ENCODE data around the gene EVI2B.
"Not testable (repeated sequence)": the region's sequence is repeated elsewhere in the genome, so short reads cannot be mapped to it uniquely, and the experiment has no call there.

DNA sequence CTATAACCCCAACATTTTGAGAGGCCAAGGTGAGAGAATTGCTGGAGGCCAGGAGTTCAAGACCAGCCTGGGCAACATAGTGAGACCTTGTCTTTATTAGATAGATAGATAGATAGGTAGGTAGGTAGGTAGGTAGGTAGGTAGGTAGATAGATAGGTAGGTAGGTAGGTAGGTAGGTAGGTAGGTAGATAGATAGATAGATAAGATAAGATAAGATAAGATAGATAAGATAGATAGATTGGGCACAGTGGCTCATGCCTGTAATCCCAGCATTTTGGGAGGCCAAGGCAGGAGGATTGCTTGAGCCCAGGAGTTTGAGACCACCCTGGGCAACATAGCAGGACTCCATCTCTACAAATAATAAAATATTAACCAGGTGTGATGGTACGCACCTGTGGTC lies 50.9 kb downstream of the EVI2B start:
- TF ChIP-seq, protein P1, sequence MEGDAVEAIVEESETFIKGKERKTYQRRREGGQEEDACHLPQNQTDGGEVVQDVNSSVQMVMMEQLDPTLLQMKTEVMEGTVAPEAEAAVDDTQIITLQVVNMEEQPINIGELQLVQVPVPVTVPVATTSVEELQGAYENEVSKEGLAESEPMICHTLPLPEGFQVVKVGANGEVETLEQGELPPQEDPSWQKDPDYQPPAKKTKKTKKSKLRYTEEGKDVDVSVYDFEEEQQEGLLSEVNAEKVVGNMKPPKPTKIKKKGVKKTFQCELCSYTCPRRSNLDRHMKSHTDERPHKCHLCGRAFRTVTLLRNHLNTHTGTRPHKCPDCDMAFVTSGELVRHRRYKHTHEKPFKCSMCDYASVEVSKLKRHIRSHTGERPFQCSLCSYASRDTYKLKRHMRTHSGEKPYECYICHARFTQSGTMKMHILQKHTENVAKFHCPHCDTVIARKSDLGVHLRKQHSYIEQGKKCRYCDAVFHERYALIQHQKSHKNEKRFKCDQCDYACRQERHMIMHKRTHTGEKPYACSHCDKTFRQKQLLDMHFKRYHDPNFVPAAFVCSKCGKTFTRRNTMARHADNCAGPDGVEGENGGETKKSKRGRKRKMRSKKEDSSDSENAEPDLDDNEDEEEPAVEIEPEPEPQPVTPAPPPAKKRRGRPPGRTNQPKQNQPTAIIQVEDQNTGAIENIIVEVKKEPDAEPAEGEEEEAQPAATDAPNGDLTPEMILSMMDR (IDR thresholded peaks at IDR 0.05): not testable (repeated sequence)
- not testable (repeated sequence) for TF ChIP-seq ZFX (IDR thresholded peaks at IDR 0.05; ENCODE audit: borderline replicate concordance)

Data from 22Rv1 (cell line).